GM12872 (cell line): ENCODE results near the gene HAUS7.

Experiments
- CTCF ChIP-seq: IDR thresholded peaks from 3 replicates; pipeline ENCODE4 v1.5.1; 2011; ENCODE audit warnings: low read depth, mild to moderate bottlenecking, low read length, moderate library complexity; ENCODE audit not compliant: insufficient read depth

Gene HAUS7

GRCh38 chrX:153504445-153505016 is 34.2 kb upstream of the HAUS7 start:
- TF ChIP-seq CTCF, result no peak

- TF ChIP-seq CTCF, result no peak
Measured at GRCh38 chrX:153502796-153503195, 32.4 kb upstream of the HAUS7 start.

- no peak for TF ChIP-seq CTCF
Measured at GRCh38 chrX:153502131-153502530, 31.8 kb upstream of the HAUS7 start.

DNA sequence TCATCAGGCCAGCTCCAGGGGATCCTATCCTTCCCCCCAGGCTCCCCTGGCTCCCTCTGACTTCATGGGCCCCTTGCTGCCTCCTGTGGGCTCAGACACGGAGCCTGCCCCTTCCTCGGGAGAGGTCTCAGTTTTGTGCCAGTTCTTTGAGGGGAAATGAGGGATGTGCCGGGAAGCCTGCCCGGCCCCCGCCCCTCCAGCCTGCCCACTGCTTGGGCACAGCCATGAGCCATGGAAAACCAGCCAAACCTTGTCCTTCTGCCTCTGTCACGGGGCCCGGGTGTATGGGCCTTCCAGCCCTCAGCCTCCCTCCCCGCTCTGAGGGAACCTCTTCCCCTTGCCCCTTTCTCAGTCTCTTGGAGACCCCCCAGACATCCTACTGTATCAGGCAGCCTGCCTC is 31.2 kb upstream of the HAUS7 start:
- TF ChIP-seq CTCF, result no peak

GRCh38 chrX:153500676-153501280 is 30.4 kb upstream of the HAUS7 start:
- no peak for TF ChIP-seq CTCF

GRCh38 chrX:153499876-153500275 is 29.5 kb upstream of the HAUS7 start:
- no peak for TF ChIP-seq CTCF

GRCh38 chrX:153499341-153499740 is 29.0 kb upstream of the HAUS7 start:
- no peak for TF ChIP-seq CTCF
